Natural killer cell (primary cell): ENCODE measurements around the gene RHCE. TPM values are rescaled to one million over a fixed set of nuclear protein-coding genes. Genes with fewer than 3 reads are reported as not detected.
A peak's percentile ranks its signal among the peaks of the same experiment; 100 is the strongest.
"Not testable (repeated sequence)": the region's sequence is repeated elsewhere in the genome, so short reads cannot be mapped to it uniquely, and the experiment has no call there.

ENCODE experiments used
- ATAC-seq, 3 donors: fragments of 150-1000 bp in 2 of 3; fragments of 200-7000 bp in 1 of 3; cut with Tn5 transposase; 1 replicate in 1 of 3; 2 replicates in 2 of 3; pipeline ENCODE4 v1.10.0; 2021; ENCODE audit warnings: mild to moderate bottlenecking in 2 of 3, moderate library complexity in 2 of 3
- DNase-seq, 2 donors: peaks; one replicate each; pipeline versions ENCODE4 v3.0.0 to v3.0.0-alpha.2; 2013 to 2021; ENCODE audit warnings: mixed read lengths in 1 of 2
- H3K27ac ChIP-seq: one replicate; pipeline ENCODE4 v1.5.1; 2013; ENCODE audit warnings: mild to moderate bottlenecking, low read length
- H3K27me3 ChIP-seq: one replicate; pipeline ENCODE4 v1.6.1; 2013; ENCODE audit warnings: low read length; ENCODE audit not compliant: control insufficient read depth, insufficient read depth
- H3K36me3 ChIP-seq: one replicate; pipeline ENCODE4 v1.6.1; 2013; ENCODE audit warnings: low read length; ENCODE audit not compliant: control insufficient read depth, insufficient read depth
- H3K4me1 ChIP-seq: one replicate; pipeline ENCODE4 v1.6.1; 2013; ENCODE audit warnings: low read length; ENCODE audit not compliant: control insufficient read depth, insufficient read depth
- H3K4me3 ChIP-seq: one replicate; pipeline ENCODE4 v1.5.1; 2013; ENCODE audit warnings: low read length
- H3K9me3 ChIP-seq: one replicate; pipeline ENCODE4 v1.6.1; 2013; ENCODE audit warnings: low read length; ENCODE audit not compliant: control insufficient read depth, insufficient read depth
- H3K27ac Mint-ChIP-seq, 2 donors: one replicate each; pipeline ENCODE4 v1.8.0; 2022; ENCODE audit warnings: mild to moderate bottlenecking in 2 of 2, mixed read lengths in 2 of 2, moderate library complexity in 1 of 2
- H3K27me3 Mint-ChIP-seq, 2 donors: one replicate each; pipeline ENCODE4 v1.8.0; 2022; ENCODE audit warnings: low read depth in 2 of 2, mixed read lengths in 2 of 2
- H3K36me3 Mint-ChIP-seq: one replicate; pipeline ENCODE4 v1.8.0; 2022; ENCODE audit warnings: mixed read lengths
- H3K4me1 Mint-ChIP-seq, 2 donors: one replicate each; pipeline ENCODE4 v1.8.0; 2022; ENCODE audit warnings: mixed read lengths in 2 of 2
- H3K4me3 Mint-ChIP-seq: one replicate; pipeline ENCODE4 v1.8.0; 2022; ENCODE audit warnings: mild to moderate bottlenecking, moderate library complexity, mixed read lengths
- H3K9me3 Mint-ChIP-seq, 2 donors: one replicate each; pipeline ENCODE4 v1.8.0; 2022; ENCODE audit warnings: mixed read lengths in 2 of 2
- WGBS: methylation state at CpG from one replicate; pipeline ENCODE4 v1.1.7; 2013; ENCODE audit warnings: missing lambda C conversion rate; ENCODE audit not compliant: insufficient coverage; 5-methylcytosine and 5-hydroxymethylcytosine counted together
- intact Hi-C: fragments of 100-400 bp; cut with micrococcal nuclease; formaldehyde crosslinking; loops from one replicate; pipeline ENCODE4 v1.14.2; 2022
- total RNA-seq, 4 donors: library from RNA; stranded (reverse); fragments of 120-200 nt in 1 of 4; gene quantifications; one replicate each; pipeline versions ENCODE4 v1.2.3 to v1.2.4, GENCODE V29; 2013 to 2022
- TF ChIP-seq, protein P1 (sequence below): fragments of 200-600 bp; IDR thresholded peaks from one replicate; pipeline ENCODE4 v1.8.0; 2022; ENCODE audit warnings: antibody characterized with exemption

Gene RHCE
- total RNA-seq, 3 donors from 2014 or later (not counting 1 experiment from before 2014, with no cell fraction given), result not detected

DNA sequence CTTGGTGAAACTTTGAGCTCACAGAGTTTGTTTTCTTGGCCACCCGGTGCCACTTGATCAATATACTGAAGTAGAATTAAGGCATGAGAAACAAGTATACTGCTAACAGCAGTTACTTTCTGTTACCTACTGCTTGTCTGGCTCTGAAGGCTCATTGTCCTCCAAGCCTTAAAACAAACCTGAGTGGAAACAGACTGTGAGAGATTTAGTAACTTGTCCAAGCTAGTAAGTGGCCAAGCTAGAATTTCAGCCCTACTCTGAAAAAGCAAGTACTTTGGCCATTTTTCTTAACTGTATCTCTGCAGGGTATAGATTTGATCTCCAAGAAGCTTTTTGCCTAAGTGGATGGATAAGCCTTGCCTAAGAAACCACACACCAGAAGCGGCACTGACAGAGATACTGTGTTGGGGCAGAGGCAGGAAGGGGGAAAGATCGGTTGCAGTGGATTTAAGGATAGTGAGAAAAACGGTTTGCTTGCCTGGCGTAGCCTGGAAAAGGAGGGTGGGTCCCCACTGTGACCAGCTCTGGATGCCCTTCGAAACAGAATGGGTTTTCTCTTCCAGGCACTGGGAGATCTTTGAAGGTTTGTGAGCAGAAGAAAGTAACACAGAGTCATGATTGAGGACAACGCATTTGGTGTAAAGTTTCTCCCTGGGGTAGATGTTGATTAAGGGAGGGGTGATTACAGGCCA, 8.0 kb upstream of the RHCE start:
- H3K27ac ChIP-seq, result no peak overlapping the region
- Mint-ChIP-seq H3K27me3 (peaks cover 5 to 6% of the 10 kb centered on the region in 2 donors), H3K4me3 (peak overlapping the region; percentile 67), H3K27ac (peak overlapping the region in 1 of 2 donors; percentile 99), H3K4me1 (peaks cover 26 to 27% of the 10 kb centered on the region in 2 donors), H3K9me3 (no peaks in the 10 kb centered on the region), H3K36me3 (no peaks in the 10 kb centered on the region)
- no peaks in the 10 kb centered on the region for H3K27me3 ChIP-seq
- no peak overlapping the region for H3K4me3 ChIP-seq
- WGBS, result 95% methylated on average over 7 of the region's 7 CpGs
- no peak for ATAC-seq
- TF ChIP-seq, protein P1, sequence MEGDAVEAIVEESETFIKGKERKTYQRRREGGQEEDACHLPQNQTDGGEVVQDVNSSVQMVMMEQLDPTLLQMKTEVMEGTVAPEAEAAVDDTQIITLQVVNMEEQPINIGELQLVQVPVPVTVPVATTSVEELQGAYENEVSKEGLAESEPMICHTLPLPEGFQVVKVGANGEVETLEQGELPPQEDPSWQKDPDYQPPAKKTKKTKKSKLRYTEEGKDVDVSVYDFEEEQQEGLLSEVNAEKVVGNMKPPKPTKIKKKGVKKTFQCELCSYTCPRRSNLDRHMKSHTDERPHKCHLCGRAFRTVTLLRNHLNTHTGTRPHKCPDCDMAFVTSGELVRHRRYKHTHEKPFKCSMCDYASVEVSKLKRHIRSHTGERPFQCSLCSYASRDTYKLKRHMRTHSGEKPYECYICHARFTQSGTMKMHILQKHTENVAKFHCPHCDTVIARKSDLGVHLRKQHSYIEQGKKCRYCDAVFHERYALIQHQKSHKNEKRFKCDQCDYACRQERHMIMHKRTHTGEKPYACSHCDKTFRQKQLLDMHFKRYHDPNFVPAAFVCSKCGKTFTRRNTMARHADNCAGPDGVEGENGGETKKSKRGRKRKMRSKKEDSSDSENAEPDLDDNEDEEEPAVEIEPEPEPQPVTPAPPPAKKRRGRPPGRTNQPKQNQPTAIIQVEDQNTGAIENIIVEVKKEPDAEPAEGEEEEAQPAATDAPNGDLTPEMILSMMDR, result no peak
- no peaks in the 10 kb centered on the region for H3K9me3 ChIP-seq
- no peak for DNase-seq
- intact Hi-C loops, result no loop called here
- peaks cover 7% of the 10 kb centered on the region for H3K4me1 ChIP-seq
- H3K36me3 ChIP-seq, result no peaks in the 10 kb centered on the region

DNA sequence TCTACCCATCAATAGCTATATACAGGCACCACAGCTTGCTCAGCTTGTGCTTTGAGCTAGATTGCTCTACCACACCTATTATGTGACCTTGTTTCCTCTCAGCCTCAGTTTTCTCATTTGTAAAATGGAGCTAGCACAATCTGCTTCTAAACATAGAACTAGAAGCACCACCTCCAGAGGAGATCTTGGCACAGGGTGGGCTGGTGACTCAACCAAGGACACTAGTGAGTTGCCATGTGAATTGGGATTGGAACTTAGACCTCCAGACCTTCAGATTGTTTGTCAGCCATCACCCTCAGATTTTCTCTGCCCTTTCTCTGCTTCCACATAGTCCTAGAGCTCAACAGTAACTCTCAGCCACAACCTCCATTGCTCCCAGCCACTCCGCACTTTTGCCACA, 7.1 kb upstream of the RHCE start:
- WGBS, result 100% methylated on average over 1 of the region's 1 CpG
- Mint-ChIP-seq H3K27ac (no peak overlapping the region), H3K4me3 (no peak overlapping the region), H3K4me1 (peaks cover 17 to 18% of the 10 kb centered on the region in 2 donors), H3K27me3 (peaks cover 9 to 11% of the 10 kb centered on the region in 2 donors), H3K9me3 (no peaks in the 10 kb centered on the region), H3K36me3 (no peaks in the 10 kb centered on the region)
- no peaks in the 10 kb centered on the region for H3K36me3 ChIP-seq
- intact Hi-C loops, result no loop called here
- DNase-seq (no peak), ATAC-seq (no peak)
- no peaks in the 10 kb centered on the region for H3K27me3 ChIP-seq
- peaks cover 4% of the 10 kb centered on the region for H3K4me1 ChIP-seq
- H3K27ac ChIP-seq, result no peak overlapping the region
- TF ChIP-seq, protein P1, result no peak
- no peak overlapping the region for H3K4me3 ChIP-seq
- H3K9me3 ChIP-seq, result no peaks in the 10 kb centered on the region

DNA sequence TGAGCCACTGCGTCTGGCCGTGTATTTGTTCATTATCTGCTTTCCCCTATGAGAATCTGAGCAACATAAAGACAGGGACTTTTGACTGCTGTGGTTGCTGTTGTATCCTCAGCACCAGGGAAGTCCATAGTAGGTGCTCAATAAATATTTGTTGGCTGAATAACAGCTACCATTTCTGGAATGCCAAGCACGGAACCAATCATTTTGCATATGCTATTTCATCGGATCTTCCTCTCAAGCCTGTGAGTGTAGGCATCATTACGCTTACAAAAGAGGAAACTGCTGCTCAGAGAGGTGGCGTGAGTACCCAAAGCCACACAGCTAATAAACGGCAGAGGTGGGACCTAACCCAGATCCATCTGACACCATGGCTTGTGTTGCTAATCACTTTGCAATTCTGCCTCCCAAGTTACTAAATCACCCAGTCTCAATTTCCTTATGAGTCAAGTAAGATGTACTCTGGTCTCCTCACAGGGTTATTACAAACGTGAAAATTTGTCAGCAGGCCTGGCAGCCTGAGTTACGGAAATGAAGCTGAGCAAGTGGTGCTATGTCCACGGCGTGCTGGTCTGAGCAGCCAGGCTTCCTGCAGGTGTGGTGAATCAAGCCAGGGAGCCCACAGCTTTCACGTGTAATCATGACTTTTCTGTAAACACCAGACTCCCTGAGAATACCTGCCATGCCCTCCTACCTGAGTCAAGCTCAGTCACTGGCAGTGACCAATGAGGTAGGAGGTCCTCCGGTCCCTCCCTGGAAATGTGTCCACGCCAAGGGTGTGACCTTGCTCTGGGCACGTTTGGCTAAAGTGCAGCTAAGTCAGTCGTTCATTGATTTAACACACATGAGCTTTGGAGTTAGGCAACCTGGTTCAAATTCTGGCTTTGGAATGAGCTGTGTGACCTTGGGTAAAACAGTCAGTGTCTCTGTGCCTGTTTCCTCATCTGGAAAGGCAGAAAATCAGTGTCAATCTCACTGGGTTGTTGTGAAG, 4.8 kb upstream of the RHCE start:
- no peaks in the 10 kb centered on the region for H3K9me3 Mint-ChIP-seq
- H3K27ac Mint-ChIP-seq, result no peak overlapping the region
- ATAC-seq, result no peak
- TF ChIP-seq, protein P1, result no peak
- H3K4me3 Mint-ChIP-seq, result no peak overlapping the region
- no peaks in the 10 kb centered on the region for H3K36me3 Mint-ChIP-seq
- no peaks in the 10 kb centered on the region for H3K27me3 ChIP-seq
- intact Hi-C loops, result no loop called here
- DNase-seq, result no peak
- no peaks in the 10 kb centered on the region for H3K4me1 ChIP-seq
- no peak overlapping the region for H3K27ac ChIP-seq
- peaks cover 9 to 11% of the 10 kb centered on the region in 2 donors for H3K27me3 Mint-ChIP-seq
- WGBS, result 88% methylated on average over 16 of the region's 16 CpGs
- no peak overlapping the region for H3K4me3 ChIP-seq
- no peaks in the 10 kb centered on the region for H3K9me3 ChIP-seq
- peaks cover 2 to 3% of the 10 kb centered on the region in 2 donors for H3K4me1 Mint-ChIP-seq
- no peaks in the 10 kb centered on the region for H3K36me3 ChIP-seq

DNA sequence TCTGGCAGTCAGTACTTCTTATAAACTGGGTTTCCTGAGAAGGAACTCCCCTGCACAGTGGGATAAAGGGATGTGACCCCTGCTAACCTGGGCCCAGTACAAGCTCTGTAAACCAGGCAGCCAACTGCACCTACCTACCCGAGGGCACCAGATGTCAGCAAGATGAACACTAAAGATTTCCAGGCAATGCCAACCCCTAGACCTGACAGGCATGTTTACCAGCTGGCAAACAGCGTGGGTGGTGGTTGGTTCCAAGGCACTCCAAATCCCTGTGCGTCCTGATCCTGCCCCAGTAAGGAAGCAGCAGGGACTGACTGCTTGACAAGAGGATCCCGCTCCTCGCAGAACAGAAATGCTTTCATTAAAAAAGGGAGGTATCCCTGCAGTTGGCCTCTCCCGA, 2.6 kb upstream of the RHCE start:
- WGBS, result 91% methylated on average over 5 of the region's 6 CpGs
- DNase-seq, H3K27me3 ChIP-seq, H3K9me3 ChIP-seq, intact Hi-C loops, ATAC-seq, H3K4me3 Mint-ChIP-seq, H3K9me3 Mint-ChIP-seq, H3K36me3 Mint-ChIP-seq, H3K4me3 ChIP-seq, H3K4me1 Mint-ChIP-seq, H3K4me1 ChIP-seq, H3K27ac ChIP-seq, H3K27ac Mint-ChIP-seq, H3K36me3 ChIP-seq: not testable (repeated sequence)
- peaks cover 9 to 18% of the 10 kb centered on the region in 2 donors for H3K27me3 Mint-ChIP-seq

DNA sequence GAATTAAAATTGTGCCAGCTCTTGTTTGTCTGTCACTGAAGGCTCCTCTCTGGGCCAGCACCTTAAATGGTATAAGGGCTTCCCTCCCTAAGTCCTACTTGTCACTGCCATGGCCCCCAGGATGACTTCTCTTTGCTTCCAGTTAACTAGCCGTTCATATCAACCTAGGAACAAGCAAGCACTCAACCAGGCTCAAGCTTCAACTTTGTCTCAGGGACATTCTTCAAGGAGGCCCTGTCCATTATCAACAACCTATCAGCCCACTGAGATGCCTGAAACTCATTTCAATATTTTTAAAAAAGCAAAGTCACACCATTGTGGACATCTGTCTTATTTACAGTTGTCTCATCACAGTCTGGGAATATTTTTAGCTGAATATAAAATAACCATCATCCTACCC, 1.3 kb downstream of the RHCE start:
- H3K27me3 ChIP-seq, H3K27ac Mint-ChIP-seq, H3K36me3 Mint-ChIP-seq, H3K36me3 ChIP-seq, H3K4me3 Mint-ChIP-seq, intact Hi-C loops, H3K9me3 Mint-ChIP-seq, H3K27ac ChIP-seq, DNase-seq, ATAC-seq, H3K4me1 Mint-ChIP-seq, H3K4me1 ChIP-seq, H3K9me3 ChIP-seq, H3K4me3 ChIP-seq: not testable (repeated sequence)
- WGBS, result 100% methylated on average over 1 of the region's 1 CpG
- peaks cover 8 to 20% of the 10 kb centered on the region in 2 donors for H3K27me3 Mint-ChIP-seq
